GM18519 (cell line): ENCODE results near the gene BMAL2.

Experiments used
- ATAC-seq: cut with Tn5 transposase; IDR thresholded peaks from one replicate; pipeline ENCODE4 v1.9.1; 2021; ENCODE audit warnings: mild to moderate bottlenecking, moderate library complexity; ENCODE audit not compliant: unreplicated experiment, low FRiP score

BMAL2 gene

GRCh38 chr12:27351476-27351875, 18.8 kb downstream of the BMAL2 start:
- ATAC-seq = no peak

DNA sequence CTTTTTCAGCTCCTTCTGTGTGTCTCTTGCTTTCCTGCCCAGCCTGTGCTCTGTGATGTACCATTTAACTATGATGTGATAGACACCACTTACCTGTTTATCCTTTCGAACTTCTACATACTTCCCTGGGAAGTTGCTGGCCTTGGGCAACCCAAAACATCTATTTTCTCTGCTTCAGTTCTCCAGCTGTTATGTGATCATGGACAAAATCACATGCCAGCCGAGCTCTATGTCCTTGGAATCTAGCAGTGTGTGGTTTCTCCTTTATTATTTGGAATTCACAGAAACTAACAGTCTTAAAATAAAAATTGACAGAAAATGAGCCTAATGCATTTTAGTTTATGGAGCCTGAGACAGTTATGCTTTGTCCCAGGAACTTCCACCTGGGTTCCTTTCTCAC, 22.9 kb downstream of the BMAL2 start:
- ATAC-seq = no peak

GRCh38 chr12:27355979-27356378, 23.3 kb downstream of the BMAL2 start:
- ATAC-seq = no peak

DNA sequence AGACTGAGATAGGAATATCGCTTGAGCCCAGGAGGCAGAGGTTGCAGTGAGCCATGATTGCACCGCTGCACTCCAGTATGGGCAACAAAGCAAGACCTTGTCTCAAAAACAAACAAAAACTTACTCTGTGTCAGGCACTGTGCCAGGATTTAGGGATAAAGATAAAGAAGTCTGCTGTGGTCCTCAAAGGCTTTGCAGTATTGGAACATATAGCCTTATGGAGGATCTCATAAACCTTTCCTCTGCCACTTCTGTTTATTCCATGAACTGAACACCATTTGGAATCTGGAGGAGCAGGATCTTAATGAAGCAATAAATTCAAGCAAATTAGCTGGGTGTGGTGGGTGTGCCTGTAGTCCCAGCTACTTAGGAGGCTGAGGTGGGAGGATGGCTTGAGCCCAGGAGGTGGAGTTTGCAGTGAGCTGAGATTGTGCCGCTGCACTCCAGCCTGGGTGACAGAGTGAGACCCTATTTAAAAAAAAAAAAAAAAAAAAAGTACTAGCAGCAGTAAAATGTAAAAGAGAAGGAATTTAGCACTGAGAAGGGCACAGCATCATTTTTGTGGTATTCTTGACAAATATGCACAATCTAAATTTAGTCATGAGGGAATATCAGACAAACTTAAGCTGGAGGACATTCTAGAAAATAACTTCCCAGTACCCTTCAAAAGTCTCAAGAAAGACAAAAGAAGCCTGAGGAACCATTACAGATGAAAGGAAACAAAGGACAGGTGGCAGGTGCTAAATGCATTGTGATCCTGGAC, 27.1 kb downstream of the BMAL2 start:
- ATAC-seq = no peak

DNA sequence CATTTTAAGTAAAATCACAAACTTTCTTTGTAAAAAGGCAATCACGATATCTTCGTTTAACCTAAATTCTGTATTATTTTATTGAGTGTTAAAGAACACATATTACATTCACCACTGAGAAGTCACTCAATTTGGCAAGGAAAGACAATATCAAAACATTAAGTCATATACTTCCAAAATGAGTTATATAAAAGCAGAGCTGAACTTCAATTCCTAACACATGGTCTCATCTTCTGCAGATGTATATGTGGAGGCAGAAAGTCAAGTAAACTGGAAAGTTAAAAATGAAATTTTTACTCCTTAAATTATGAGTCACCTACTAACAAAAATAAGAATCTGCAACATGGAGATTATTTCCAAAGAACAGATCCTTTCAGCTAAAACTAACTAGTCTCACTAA, 28.7 kb downstream of the BMAL2 start:
- ATAC-seq = no peak

DNA sequence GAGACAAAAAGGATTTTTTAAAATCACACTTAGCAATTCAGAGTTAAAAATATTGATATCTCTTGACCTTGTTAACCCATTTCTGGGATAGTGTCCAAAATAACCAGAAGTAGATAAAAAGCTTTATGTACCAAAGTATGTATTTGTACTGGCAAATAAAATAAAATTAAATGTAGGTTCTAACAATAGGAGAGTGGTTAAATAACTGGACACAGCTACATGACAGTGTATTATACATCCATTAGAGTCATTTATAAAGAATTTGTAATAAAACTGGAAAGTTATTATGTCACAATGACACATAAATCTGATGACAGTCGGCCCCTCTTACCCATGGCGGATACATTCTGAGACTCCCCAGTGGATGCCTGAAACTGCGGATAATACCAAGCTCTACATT, 34.0 kb downstream of the BMAL2 start:
- ATAC-seq = no peak

- no peak for ATAC-seq
Observed at GRCh38 chr12:27367078-27367477, 34.4 kb downstream of the BMAL2 start.

- ATAC-seq = no peak
Observed at GRCh38 chr12:27382171-27382795, 49.6 kb downstream of the BMAL2 start.
